Stimulated activated CD4-positive, alpha-beta T cell treated with anti-CD3 and anti-CD28 coated beads, Interleukin-4, amount 100 ng/mL, for 24 hours (primary cell): ENCODE data around the gene BMPR2.
"Not testable (repeated sequence)": the region's sequence is repeated elsewhere in the genome, so short reads cannot be mapped to it uniquely, and the experiment has no call there.

Experiments
- DNase-seq: peaks from one replicate; pipeline ENCODE4 v3.0.0-alpha.2; 2020

The BMPR2 gene

DNA sequence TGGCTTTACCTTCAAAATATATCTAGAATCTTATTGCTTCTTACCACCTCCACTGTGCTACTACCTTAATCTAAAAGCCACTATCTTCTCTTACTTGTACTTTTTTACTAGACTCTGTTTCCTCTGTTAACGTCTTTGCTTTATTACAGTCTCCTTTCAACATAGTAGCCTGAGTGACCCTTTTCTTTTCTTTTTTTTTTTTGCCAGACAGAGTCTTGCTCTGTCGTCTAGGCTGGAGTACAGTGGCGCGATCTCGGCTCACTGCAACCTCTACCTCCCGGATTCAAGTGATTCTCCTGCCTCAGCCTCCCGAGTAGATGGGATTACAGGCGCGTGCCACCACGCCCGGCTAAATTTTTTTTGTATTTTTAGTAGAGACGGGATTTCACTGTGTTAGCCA lies 10.4 kb downstream of the BMPR2 start:
- DNase-seq = not testable (repeated sequence)

DNA sequence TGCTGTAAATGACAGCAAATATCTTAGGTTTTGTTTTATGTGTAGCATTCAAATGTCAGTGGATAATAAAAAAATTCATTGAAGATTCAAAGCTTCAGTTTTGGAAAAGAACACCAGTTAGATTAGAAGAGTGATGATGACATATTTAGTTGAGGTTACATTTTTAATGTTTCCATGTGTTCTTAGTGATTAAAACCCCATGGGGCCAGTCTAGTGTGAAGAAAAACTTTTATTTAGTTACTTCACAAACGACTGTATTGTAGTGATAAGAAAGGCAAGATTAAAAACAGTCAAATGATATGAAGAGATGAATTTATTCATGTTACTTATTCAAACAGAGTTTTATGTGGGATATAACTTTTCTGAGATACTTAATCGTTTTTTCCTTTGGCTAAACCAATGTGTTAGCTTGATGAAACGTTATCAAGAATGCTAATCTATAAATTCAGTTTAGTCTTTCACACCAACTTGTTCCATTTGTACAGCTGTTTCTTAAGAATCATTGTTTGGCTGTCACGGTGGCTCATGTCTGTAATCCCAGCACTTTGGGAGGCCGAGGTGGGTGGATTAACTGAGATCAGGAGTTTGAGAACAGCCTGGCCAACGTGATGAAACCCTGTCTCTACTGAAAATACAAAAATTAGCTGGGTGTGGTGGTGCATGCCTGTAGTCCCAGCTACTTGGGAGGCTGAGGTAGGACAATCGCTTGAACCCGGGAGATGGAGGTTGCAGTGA lies 11.6 kb downstream of the BMPR2 start:
- DNase-seq = no peak

DNA sequence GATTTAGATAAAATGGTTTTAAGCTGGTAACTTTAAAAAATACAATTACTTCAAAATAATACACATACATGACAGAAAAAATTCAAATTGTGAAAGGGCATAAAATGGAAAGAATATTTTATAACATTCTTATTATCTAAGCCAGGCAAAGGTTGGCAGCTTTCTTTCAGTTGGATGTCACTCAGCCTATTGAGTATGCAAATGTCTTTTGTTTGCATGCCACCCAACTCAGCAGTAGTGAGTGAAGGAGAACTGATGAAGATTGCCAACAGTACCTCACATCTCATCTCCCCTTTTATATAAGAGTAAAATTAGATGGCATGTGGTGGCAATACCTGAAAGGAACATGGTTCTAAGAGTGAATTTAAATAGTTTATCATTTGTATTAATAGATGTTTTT lies 24.8 kb downstream of the BMPR2 start:
- no peak for DNase-seq

DNA sequence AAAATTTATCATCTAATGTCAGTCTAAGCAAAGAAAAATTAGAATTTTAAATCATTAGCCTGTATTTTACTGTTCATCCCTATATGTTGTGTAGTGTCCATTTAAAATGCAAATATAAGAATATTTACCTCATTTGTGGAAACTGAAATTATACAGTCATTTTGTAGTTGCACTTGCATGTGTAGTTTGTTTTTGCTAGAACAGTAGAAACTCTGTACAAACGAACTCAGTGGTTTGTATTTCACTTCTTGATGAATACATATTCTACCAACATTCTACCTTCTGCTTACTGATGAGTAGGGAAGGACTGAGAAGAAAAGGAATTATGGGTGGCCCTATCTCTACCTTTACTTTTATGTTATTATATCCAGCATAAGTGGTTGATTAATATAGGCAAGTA lies 29.7 kb downstream of the BMPR2 start:
- no peak for DNase-seq

DNA sequence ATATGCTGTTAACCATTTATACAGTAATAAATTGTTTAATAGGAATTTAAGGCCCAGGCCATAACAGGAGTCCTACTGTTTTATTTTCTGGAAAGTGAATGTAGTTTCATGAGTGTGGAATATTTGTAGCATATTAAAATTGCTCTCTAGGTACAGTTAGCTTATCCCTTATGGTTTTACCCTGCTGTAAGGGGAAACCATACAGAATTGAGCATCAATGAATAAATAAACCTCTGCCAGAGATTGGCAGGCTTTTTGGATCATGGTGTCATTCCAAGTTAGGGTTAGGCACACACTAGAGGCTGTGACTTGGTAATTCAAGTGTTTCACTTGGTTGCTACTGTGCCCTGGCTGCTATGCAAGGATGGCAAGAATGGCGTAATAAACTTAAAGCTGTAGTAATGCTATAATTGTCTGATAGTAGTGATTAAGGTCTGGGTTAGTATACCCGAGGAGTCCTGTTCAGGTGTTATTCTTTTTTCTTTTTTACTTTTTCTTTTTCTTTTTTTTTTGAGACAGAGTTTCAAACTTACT lies 30.4 kb downstream of the BMPR2 start:
- DNase-seq = no peak

DNA sequence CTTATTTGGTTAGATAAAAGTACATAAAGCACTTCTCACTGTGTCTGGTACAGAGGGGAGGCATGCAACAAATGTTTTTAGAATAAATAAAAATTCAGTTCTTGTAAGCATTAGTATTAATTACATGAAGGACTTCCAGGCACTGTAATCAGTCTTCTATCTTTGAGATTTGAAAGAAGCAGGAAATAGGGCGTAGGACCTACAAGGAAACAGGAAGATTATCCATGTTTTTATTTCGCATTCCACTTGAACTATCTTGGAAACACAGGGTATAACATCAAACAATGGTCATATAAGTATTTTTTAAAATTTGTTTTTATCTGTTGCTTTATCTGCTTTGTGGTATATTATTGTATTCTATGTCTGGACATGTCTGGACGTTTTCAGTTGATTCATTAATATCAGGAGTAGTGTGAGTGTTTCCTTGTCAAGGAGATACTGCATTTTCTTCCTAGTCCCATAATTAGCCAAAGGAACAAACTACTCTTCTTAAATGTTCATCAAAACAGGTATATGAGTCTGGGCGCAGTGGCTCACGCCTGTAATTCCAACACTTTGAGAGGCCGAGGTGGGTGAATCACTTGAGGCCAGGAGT lies 32.5 kb downstream of the BMPR2 start:
- no peak for DNase-seq

DNA sequence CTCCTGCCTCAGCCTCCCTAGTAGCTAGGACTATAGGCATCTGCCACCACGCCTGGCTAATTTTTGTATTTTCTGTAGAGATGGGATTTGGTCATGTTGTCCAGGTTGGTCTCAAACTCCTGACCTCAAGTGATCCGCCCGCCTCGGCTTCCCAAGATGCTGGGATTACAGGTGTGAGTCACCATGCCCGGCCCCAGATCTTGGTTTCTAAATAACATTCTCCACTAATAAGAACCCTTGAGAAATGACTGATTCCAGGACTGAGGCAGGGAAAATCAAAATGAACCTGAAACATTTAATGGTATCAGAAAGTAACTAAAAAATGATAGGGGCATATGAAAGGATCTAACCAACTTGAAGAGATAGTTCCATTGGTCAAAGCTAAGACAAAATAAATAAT lies 34.0 kb downstream of the BMPR2 start:
- DNase-seq = no peak

DNA sequence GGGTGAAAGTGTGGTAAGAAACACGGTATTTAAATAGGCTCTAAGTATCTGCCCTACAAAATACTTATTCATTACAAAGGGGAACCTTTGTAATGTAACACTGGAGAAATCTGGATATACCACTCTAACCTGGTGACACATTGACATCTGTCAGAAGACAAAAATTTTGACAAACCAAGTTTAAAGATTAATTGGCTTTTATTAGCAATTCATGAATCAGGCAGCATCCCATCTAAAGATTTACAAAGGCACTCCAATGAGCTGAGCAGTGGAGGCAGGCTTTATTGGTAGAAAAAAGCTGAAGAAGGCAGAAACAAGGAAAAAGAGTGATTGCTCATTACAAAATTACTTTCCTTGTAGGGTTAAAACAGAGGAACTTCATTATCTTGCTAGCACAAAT lies 35.0 kb downstream of the BMPR2 start:
- no peak for DNase-seq

DNA sequence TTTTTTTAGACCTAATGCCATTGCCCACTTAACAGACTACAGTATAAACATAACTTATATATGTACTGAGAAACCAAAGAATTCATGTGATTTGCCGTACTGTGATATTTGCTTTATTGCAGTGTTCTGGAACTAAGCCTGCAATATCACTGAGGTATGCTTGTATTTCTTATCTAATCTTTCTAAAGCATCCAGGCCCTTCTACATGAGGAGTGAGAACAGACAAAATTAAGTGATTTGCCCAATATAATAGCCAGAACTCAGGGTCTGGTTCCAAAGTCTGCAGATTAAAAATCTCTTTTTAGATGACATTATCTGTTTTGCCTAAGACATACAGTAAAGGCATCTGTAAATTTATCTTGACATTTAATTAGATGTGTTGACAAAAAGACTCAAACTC lies 41.9 kb downstream of the BMPR2 start:
- no peak for DNase-seq

DNA sequence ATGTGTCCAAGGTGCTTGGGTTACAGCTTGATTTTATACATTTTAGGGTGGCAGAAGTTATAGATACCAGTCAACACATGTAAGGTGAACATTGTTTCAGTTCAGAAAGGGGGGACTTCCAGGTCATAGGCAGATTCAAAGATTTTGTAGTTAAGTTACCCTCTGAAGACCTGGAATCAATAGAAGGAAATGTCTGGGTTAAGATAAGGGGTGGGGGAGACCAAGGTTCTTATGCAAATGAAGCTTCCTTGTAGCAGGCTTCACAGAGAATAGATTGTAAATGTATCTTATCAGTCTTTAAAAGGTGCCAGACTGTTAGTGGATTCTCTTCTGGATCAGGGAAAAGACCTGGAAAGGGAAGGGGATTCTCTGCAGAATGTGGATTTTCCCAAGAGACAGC lies 42.4 kb downstream of the BMPR2 start:
- DNase-seq = no peak

DNA sequence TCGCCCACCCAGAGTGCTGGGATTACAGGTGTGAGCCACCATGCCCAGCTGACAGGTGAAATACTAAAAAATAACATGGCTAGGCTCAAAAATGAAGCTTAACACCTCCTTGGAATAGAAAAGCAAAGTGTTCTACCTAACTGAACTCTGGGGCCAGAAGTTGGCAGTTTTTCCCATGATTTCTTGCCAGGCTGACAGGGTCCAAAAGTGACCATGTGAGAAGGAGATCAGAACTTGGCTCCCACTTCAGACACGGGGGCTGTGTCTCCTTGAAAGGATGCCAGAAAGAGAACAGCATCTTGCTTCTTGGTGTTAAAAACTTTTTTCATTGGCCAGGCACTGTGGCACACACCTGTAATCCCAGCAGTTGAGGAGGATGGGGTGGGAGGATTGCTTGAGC lies 47.0 kb downstream of the BMPR2 start:
- no peak for DNase-seq

DNA sequence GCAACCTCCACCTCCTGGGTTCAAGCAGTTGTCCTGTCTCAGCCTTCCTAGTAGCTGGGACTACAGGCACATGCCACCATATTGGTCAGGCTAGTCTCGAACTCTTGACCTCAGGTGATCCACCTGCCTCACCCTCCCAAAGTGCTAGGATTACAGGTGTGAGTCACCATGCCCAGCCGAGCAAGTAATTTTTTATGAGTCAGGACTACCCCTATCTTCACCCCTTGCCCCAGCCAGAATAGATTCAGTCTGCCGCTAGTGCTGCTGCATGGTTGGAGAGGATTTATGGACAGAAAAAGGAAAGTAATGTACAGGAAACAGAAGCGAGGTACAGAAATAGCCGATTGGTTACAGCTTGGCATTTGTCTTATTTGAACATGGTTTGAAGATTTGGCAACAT lies 48.9 kb downstream of the BMPR2 start:
- no peak for DNase-seq

DNA sequence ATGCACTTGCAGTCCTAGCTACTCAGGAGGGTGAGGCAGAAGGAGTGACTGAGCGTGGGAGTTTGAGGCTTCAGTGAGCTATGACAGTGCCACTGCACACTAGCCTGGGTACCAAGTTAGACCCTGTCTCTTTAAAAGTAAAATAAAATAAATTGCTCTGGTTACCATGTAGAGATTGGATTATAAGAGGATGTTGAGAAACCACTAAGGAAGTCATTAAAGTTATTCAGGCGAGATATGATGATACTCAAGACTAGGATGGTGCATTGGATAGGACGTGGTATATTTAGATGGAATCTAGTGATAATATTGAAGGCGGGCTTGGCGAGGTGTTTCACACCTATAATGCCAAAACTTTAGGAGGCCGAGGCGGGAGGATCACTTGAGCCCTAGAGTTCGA lies 50.6 kb downstream of the BMPR2 start:
- DNase-seq = no peak

DNA sequence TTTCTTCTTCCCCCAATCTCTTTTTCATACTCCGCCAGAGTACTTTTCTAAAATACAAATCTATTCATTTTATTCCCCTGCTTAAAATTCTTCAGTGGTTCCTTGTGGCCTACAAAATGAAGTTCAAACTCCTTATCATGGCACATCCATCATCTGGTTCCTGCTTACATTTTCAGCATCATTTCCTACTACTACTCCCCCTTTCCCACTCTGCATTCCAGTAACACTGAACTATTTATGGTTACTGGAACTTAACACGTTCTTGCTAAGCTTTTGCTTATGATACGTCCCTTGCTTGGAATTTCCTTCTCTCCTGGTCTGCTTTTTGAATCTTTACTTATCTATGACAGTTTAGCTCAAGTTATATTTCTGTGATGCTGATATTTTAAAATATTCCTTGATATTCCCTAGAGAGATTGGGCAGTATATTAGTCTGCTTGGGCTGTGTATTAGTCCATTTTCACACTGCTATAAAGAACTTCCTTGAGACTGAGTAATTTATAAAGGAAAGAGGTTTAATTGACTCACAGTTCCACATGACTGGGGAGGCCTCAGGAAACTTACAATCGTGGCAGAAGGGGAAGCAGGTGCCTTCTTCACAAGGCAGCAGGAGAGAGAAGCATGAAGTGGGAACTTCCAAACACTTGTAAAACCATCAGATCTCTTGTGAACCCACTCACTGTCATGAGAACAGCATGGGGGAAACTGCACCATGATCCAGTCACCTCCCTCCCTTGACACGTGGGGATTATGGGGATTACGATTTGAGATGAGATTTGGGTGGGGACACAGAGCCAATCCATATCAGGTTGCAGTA lies 53.2 kb downstream of the BMPR2 start:
- DNase-seq = no peak

DNA sequence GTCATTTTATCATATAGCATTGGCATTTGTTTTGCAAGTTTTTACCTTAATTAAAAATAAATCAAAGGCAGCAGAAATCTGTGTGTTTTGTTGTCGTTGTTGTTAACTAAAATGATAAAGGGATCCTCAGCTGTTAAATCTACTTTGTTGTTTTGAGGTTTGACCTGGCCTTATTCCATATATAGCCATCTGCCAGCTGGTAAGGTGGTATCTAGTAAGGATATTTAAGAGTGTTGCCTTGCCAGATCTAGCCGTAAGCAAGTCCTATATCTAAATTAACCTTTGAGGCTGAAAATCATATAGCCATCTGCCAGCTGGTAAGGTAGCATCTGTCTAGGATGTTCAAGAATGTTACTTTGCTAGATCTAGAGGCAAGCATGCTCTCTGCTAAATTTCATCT lies 56.6 kb downstream of the BMPR2 start:
- no peak for DNase-seq

DNA sequence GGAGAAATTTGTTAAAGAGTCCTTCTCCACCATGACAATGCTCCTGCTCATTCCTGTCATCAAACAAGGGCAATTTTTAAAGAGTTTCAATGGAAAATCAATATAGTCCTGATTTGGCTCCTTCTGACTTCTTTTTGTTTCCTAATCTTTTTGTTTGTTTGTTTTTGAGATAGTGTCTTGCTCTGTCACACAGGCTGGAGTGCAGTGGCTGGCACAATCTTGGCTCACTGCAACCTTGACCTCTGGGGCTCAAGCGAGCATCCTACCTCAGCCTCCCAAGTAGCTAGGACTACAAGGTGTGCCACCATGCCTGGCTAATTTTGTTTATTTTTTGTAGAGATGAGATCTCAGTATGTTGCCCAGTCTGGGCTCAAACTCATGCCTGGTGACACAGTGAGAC lies 58.3 kb downstream of the BMPR2 start:
- no peak for DNase-seq

DNA sequence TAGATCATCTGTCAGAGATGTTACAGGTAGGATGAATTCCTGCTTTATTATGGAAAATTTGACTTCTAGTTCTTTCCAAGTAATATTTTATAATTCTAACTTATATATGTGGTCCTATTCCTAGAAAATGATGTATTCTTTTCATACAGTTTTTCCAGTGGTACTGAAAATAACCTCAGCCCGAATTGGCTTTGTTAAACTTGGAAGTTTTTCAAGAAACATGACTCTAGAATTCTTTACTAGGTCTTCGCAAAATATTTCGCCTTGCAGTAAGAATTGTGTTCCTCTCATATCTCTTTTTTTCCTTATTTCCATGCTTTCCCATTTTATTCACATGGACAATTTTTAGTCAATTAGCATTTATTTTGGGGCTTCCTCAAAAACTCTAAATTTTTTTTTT lies 60.5 kb downstream of the BMPR2 start:
- DNase-seq = no peak

DNA sequence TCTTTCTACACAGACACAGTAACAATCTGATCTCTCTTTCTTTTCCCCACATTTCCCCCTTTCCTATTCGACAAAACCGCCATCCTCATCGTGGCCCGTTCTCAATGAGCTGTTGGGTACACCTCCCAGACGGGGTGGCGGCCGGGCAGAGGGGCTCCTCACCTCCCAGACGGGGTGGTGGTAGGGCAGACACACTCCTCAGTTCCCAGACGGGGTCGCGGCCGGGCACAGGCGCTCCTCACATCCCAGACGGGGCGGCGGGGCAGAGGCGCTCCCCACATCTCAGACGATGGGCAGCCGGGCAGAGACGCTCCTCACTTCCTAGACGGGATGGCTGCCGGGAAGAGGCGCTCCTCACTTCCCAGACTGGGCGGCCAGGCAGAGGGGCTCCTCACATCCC lies 64.0 kb downstream of the BMPR2 start:
- DNase-seq = not testable (repeated sequence)

DNA sequence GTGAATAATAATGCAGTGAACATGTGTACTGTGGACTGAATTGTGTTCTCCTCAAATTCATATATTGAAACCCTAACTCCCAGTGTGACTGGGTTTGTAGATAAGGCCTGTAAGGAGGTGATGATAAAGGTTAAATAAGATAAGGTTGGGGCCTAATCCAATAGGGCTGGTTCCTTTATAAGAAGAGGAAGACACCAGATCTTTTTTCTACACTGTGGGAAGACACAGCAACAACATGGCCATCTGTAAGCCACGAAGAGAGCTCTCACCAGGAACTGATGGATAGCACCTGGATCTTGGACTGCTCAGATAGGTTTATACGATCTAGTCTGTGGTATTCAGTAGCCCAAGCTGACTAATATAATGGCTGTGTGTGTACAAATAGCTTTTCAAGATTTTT lies 66.8 kb downstream of the BMPR2 start:
- DNase-seq = no peak

DNA sequence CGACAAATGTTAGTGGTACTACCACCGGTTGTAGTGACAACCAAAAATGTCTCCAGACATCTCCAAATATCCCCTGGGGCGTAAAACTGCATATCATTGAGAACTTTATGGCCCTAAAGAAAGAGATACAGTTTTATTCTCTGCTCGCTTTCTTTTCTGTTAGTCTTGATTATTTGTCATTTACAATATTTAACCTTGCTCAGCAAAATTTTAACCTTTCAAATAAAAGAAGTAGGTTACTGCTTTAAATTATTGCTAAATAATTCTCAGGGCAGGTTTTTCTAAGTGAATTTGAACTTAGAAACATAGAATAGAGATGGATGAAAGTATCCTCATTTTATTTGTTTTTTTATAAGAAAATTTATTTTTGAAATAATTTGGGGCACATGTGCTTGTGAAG lies 67.9 kb downstream of the BMPR2 start:
- no peak for DNase-seq

DNA sequence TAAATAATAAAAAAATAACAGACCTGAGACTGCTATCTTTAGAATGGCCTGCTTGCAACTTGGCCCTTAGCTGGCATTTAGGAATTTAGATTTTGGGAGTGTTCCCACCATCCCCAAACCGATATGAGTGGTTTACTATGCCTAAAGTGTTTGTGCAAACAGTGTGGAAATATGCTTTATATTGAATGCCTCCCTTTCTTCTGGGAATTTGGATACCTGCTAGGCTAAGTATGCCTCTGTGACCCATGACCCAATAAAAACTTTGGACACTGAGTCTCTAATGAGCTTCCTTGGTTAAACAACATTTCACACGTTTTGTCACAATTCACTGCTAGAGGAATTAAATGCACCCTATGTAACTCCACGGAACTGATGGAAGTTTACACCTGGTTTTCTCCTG lies 73.2 kb downstream of the BMPR2 start:
- DNase-seq = no peak

DNA sequence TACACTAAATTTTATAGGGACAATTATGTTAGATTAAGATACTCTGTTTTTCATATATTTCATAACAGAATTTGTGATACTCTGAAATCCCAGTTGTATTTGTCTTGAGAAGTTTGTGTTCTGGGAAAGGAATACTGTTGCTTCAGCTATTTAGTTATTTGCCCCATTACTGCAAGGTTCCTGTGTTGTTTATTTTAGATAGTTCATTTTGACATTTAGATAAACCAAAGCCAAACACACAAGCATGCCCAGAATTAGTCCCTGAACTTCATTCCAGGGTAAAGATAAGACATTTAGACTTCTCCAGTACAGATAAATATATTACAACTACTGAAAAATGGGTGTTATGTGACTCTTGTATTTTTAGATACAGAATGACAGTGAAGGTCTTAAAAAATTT lies 74.7 kb downstream of the BMPR2 start:
- no peak for DNase-seq

DNA sequence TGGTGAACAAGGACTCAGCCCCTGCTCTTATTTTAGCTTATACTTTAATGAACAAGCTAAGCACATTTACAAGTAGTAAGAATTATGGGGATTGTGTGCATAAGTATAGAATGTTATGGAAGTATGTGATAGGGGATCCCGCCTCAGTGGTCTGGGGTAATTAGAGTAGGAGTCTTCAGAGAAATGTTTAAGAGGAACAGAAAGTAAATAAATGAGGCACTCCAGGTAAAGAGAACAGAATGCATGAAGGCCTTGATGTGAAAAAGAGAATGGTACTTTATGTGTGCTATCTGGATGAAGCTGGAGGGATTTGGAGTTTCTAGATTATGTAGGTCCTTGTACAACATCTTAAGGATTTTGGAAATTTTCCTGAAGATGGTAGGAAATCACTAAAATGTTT lies 76.6 kb downstream of the BMPR2 start:
- DNase-seq = no peak

DNA sequence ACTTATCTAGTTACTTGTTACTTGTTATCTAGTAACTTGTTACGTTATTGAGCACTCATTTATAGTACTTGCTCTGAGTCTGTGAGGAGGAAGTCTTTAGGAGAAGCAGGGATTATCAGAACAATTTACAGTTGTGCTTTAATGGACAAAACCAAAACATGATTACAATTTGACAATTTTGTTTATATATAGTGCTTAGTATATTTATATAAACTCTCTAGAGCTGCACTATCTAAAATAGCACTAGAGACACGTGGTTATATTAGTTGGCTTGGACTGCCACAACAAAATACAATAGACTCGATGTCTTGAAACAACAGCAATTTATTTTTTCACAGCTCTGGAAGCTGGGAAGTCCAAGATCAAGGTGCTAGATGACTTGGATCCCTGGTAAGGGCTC lies 78.4 kb downstream of the BMPR2 start:
- no peak for DNase-seq
